ENCODE results near the gene ST3GAL3. TPM values are rescaled to one million over a fixed set of nuclear protein-coding genes. Genes with fewer than 3 reads are reported as not detected.
A peak's percentile ranks its signal among the peaks of the same experiment; 100 is the strongest.

The ST3GAL3 gene
- total and polyA plus RNA-seq, 2 of the 13 experiments (the other 11 are each of a cell fraction or from before 2014, with no cell fraction given) = 5.1 to 8.1 TPM

DNA sequence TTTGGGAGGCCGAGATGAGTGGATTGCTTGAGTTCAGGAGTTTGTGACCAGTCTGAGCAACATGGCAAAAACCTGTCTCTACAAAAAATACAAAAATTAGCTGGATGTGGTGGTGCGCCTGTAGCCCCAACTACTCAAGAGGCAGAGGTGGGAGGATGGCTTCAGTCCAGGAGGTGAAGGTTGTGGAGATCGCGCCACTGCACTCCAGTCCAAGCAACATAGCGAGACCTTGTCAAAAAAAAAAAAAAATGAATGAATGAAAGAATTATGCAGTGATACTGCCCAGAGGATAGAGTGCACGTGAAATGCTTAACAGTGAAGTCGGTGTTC, 262.0 kb downstream of the ST3GAL3 start:
- TF ChIP-seq HNF1B (CRISPR knock-in tag; IDR thresholded peaks at IDR 0.05) (0 out of 2 replicates have a peak, but pooled peaks have one; percentile 21), ZNF441 (CRISPR knock-in tag; IDR thresholded peaks at IDR 0.05; ENCODE audit: borderline replicate concordance) (peak; percentile 84), ZC3H13 (CRISPR knock-in tag; IDR thresholded peaks at IDR 0.05) (0 out of 2 replicates have a peak, but pooled peaks have one; percentile 42), ZNF414 (CRISPR knock-in tag; IDR thresholded peaks at IDR 0.05) (0 out of 2 replicates have a peak, but pooled peaks have one; percentile 34), NCOA5 (CRISPR knock-in tag; IDR thresholded peaks at IDR 0.05) (no peak)
- intact Hi-C loops (cut with micrococcal nuclease; ENCODE audit: unreplicated experiment) (loop anchor here (1.0 kb wide), 1 partner anchor 22 kb away; no protein-coding TSS in a partner anchor), in situ Hi-C loops (cut with HindIII; ENCODE audit: extremely low pct_ligation_motif_present, low pct_unique_long_range_greater_than_20kb) (no loop called here)
- Histone ChIP-seq H3K79me2 (ENCODE audit: insufficient read depth, low read length) (peaks cover 11% of the 10 kb centered on the region), H3K4me1 (ENCODE audit: insufficient read depth, low read length) (peaks cover 22% of the 10 kb centered on the region), H3K4me3 (replicated peaks in 1 of 3; ENCODE audit: insufficient read depth in 1 of 3, low read depth in 2 of 3, low read length in 3 of 3) (peak overlapping the region; percentile 11 to 18 (median 14); a peak in 1 of 6 replicates), H2AFZ (ENCODE audit: low read length) (no peak overlapping the region), H3K36me3 (replicated peaks in 1 of 2; ENCODE audit: control insufficient read depth in 1 of 2, insufficient read depth in 2 of 2, low read length in 2 of 2) (peaks cover 0 to 3% of the 10 kb centered on the region in 2 experiments; a peak in 2 of 5 replicates), H4K20me1 (ENCODE audit: insufficient read depth, low read length) (no peaks in the 10 kb centered on the region), H3K9me3 (ENCODE audit: low read length) (no peaks in the 10 kb centered on the region), H3K27ac (ENCODE audit: extremely low read length, insufficient read depth, low read length) (no peak overlapping the region), H3K4me2 (ENCODE audit: low read depth, low read length) (peak overlapping the region; percentile 70), H3K27me3 (ENCODE audit: control insufficient read depth in 1 of 2, insufficient read depth in 2 of 2, low read length in 2 of 2) (no peaks in the 10 kb centered on the region), H3K9ac (ENCODE audit: insufficient read depth, low read depth, low read length) (no peak overlapping the region)
- WGBS (ENCODE audit: low lambda C conversion rate) = 64% methylated on average over 7 of the region's 7 CpGs
- ChIA-PET CTCF (ENCODE audit: low intra/inter-chr PET ratio, low total read pairs) (no interaction called here), POLR2A (interaction anchor here (0.9 to 1.9 kb wide), 9 partner anchors 9 to 61 kb away, joined by 3 to 10 read pairs (median 5); partner anchors contain the start of genes B4GALT2, IPO13 and SLC6A9)
- ATAC-seq (no peak), FAIRE-seq (no peak), DNase-seq (ENCODE audit: low spot score) (no peak)
- BruUV-seq (replicated peaks) = no TSS peak

Data from HepG2 (cell line).